Measurements from ENCODE around the gene ASTN2.

ASTN2 gene

DNA sequence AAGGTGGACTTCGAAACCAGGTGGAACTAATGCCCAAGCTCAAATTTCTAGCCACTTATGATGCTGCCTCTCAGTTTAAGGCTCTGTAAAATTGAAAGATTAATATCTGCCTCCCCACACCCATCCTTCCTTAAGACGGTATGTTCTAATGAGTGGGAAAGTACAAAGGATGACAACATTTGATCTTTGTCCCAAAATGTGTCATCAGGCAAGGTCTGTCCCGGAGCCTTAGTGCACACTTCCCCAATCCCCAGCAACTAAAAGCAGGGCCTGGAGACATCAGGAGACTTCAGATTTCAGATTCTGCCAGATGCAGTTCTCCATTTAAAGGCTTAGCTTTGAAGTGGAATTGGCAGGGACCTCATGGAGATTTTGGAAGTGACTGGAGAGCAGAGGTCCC, 316.5 kb downstream of the ASTN2 start:
- H3K4me3 ChIP-seq (ENCODE audit: low read length), result no peak overlapping the region
- no peak for TF ChIP-seq CTCF (conservative IDR thresholded peaks at IDR 0.05; ENCODE audit: low read depth, low read length)
- DNase-seq (ENCODE audit: low read depth), result no peak

- no peak overlapping the region for H3K4me3 ChIP-seq (ENCODE audit: low read length)
- DNase-seq (ENCODE audit: low read depth), result no peak
- TF ChIP-seq CTCF (conservative IDR thresholded peaks at IDR 0.05; ENCODE audit: low read depth, low read length), result no peak
Measured at GRCh38 chr9:117097761-117098160, 317.1 kb downstream of the ASTN2 start.

GRCh38 chr9:117096138-117096537, 318.7 kb downstream of the ASTN2 start:
- DNase-seq (ENCODE audit: low read depth), result no peak
- H3K4me3 ChIP-seq (ENCODE audit: low read length), result no peak overlapping the region
- TF ChIP-seq CTCF (conservative IDR thresholded peaks at IDR 0.05; ENCODE audit: low read depth, low read length), result no peak

DNA sequence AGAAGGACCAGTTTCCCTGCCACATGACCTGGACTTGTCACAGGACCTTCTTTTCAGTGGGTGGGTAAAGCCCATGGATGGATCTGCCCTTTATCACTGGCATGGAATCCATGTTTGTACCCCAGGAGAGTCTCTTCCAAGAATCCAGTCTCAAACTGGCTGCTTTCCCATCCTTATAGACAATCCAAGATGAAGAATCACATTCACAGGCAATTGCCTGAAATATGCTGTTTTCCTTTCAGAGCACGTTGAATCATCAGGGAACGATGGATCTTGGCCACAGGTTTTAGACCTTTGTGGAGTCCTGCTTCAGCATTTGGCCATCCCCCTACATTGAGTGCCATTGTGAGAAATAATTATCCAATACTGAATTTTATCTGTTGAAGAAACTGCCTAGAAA, 319.8 kb downstream of the ASTN2 start:
- no peak overlapping the region for H3K4me3 ChIP-seq (ENCODE audit: low read length)
- no peak for DNase-seq (ENCODE audit: low read depth)
- no peak for TF ChIP-seq CTCF (conservative IDR thresholded peaks at IDR 0.05; ENCODE audit: low read depth, low read length)

DNA sequence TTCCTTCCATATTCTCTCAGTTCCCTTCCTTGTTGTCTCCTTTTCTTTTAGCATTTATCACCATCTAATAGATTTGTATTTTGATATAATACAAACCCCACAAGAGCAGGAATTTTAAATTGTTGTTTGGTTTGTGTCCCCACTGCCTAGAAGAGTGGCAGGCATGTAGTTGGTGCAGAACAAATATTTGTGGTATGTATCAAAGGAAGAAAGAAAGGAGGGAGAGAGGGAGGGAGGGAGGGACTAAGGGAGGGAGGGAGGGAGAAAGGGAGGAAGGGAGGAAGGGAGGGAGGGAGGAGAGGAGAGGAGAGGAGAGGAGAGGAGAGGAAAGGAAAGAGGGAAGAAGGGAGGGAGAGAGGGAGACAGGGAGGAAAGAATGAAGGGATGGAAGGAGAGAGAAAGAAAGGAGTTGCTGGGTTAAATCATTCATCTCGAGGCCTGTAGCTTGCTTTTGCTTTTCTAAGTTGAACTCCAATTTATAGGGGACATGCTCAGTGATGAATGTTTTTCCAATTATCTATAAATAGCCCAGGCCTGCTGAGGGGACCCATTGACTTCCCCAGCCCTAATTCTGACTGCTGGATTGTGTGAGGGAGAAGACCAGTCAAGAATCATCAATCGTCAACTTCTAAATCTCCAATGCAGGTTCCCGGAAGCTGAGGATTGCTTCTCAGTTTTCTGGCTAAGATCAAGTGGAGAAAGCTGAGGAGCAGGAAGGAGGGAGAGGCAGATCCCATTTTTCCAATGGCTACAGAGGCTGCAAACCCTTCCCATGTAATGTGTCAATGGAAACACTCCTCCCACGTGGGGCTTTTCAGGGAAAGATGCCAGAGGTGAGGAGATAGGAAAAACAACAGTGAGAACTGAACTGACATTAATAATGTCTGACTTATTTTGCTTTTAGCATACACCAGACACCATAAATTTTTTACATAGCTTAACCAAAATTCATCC, 320.7 kb downstream of the ASTN2 start:
- no peak for DNase-seq (ENCODE audit: low read depth)
- no peak overlapping the region for H3K4me3 ChIP-seq (ENCODE audit: low read length)
- TF ChIP-seq CTCF (conservative IDR thresholded peaks at IDR 0.05; ENCODE audit: low read depth, low read length), result no peak

- no peak for TF ChIP-seq CTCF (conservative IDR thresholded peaks at IDR 0.05; ENCODE audit: low read depth, low read length)
- no peak overlapping the region for H3K4me3 ChIP-seq (ENCODE audit: low read length)
- no peak for DNase-seq (ENCODE audit: low read depth)
Measured at GRCh38 chr9:117092582-117092981, 322.3 kb downstream of the ASTN2 start.

DNA sequence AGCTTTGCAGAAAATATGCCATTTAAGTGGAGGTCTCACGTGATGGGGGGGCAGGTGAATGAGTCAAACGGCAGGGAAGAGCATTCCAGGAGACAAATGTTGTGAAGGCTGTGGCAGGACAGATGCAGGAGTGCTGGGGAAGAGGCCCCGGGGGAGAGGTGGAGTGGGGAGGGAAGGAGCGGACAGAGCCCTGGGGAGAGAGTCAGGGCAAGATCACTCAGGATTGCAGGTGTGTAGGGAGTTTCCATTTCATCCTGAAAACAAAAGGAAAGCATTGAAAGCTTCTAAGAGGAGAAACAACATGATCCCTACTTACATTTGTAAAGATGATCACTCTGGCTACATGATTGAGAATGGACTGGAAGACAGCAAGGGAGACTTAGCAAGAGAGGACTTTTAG, 323.3 kb downstream of the ASTN2 start:
- DNase-seq (ENCODE audit: low read depth), result no peak
- no peak overlapping the region for H3K4me3 ChIP-seq (ENCODE audit: low read length)
- no peak for TF ChIP-seq CTCF (conservative IDR thresholded peaks at IDR 0.05; ENCODE audit: low read depth, low read length)

Measured in retinal pigment epithelial cell (primary cell).